Suprapubic skin (tissue), 3 donors: Measurements from ENCODE around the gene RNF130.

ENCODE experiments used
- EP300 ChIP-seq: sonication (generic); formaldehyde crosslinking; IDR thresholded peaks from one replicate; pipeline ENCODE4 v1.6.1; 2017; ENCODE audit warnings: antibody characterized with exemption
- TF ChIP-seq, protein P1 (sequence below), 2 donors: fragments of 200-600 bp in 1 of 2; fragments of 450-650 bp in 1 of 2; sonication (generic) in 1 of 2; IDR thresholded peaks; one replicate each; pipeline ENCODE4 v1.5.1; 2016 to 2019; ENCODE audit warnings: antibody characterized with exemption in 2 of 2, mild to moderate bottlenecking in 1 of 2, moderate library complexity in 1 of 2

DNA sequence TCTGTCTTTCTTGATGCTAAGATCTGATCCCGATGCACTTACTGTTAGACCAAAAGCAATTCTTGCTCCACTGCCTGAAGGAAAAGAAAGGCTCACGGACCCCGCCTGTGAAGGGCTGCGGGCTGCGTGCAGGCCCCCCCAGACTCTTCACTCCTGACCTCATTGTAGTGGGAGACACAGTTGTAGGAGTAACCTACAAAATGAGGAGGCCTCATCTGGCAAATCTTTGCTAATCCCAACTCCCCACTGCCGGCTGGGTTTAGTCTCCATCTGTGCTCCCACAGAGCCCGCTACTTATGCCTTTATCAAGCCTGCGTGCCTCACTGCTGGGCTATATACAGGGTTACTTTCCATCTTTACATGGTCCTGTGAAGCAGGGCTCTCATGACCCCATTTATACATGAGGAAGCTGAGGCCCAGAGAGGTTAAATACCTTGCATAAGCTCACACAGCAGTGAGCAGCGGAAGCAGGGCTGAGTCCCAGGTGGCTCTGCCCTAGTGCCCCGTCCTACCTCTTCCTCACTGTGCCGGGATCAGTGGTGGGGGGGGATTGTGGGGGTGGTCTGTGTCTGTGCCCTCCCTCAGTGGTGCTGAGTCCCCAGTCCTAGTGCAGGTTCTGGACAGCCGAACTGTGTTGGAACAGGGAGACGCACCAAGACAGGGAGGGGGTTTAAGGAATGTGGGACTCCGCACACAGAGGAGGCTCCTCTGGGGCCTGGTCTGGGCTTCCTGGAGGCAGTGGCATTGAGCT lies 43.9 kb upstream of the RNF130 start:
- TF ChIP-seq, protein P1, sequence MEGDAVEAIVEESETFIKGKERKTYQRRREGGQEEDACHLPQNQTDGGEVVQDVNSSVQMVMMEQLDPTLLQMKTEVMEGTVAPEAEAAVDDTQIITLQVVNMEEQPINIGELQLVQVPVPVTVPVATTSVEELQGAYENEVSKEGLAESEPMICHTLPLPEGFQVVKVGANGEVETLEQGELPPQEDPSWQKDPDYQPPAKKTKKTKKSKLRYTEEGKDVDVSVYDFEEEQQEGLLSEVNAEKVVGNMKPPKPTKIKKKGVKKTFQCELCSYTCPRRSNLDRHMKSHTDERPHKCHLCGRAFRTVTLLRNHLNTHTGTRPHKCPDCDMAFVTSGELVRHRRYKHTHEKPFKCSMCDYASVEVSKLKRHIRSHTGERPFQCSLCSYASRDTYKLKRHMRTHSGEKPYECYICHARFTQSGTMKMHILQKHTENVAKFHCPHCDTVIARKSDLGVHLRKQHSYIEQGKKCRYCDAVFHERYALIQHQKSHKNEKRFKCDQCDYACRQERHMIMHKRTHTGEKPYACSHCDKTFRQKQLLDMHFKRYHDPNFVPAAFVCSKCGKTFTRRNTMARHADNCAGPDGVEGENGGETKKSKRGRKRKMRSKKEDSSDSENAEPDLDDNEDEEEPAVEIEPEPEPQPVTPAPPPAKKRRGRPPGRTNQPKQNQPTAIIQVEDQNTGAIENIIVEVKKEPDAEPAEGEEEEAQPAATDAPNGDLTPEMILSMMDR (IDR thresholded peaks at IDR 0.05): no peak
- TF ChIP-seq EP300: no peak
